SH-SY5Y (cell line): ENCODE measurements around the gene ZNF281.

Source experiments
- GATA2 ChIP-seq: IDR thresholded peaks from 2 replicates; pipeline ENCODE4 v1.6.1; 2011; ENCODE audit warnings: mild to moderate bottlenecking, low read depth, low read length
- GATA3 ChIP-seq: IDR thresholded peaks from 2 replicates; pipeline ENCODE4 v1.6.1; 2011; ENCODE audit warnings: low read depth, mild to moderate bottlenecking, low read length, moderate library complexity

GRCh38 chr1:200429221-200429751, 19.4 kb upstream of the ZNF281 start:
- TF ChIP-seq GATA2 (no peak), GATA3 (no peak)
